HepG2 (cell line): ENCODE results near the gene NUDT22. TPM values are rescaled to one million over a fixed set of nuclear protein-coding genes. Genes with fewer than 3 reads are reported as not detected.

ENCODE experiments used
- ELK4 ChIP-seq: sonication (generic); formaldehyde crosslinking; IDR thresholded peaks from 2 replicates; pipeline ENCODE4 v1.9.0; 2021; ENCODE audit warnings: missing genetic modification reagents, borderline replicate concordance
- HMGXB3 ChIP-seq: sonication (generic); formaldehyde crosslinking; IDR thresholded peaks from 2 replicates; pipeline ENCODE4 v1.4.0; 2020; ENCODE audit warnings: missing genetic modification reagents, borderline replicate concordance
- RERE ChIP-seq: IDR thresholded peaks from 2 replicates; pipeline ENCODE4 v1.6.1; 2016; ENCODE audit warnings: low read depth, missing genetic modification reagents, missing compliant biosample characterization
- SRF ChIP-seq: IDR thresholded peaks from 2 replicates; pipeline ENCODE4 v1.6.1; 2011; ENCODE audit warnings: mild to moderate bottlenecking, low read depth, low read length, moderate library complexity
- TFE3 ChIP-seq: IDR thresholded peaks from 2 replicates; pipeline ENCODE4 v1.6.1; 2016
- ZBTB20 ChIP-seq: sonication (generic); formaldehyde crosslinking; IDR thresholded peaks from 2 replicates; pipeline ENCODE4 v1.8.1; 2023; ENCODE audit warnings: missing genetic modification reagents, low read depth, mild to moderate bottlenecking, borderline replicate concordance
- ZFY ChIP-seq: sonication (generic); formaldehyde crosslinking; IDR thresholded peaks from 2 replicates; pipeline ENCODE4 v1.4.0; 2020; ENCODE audit warnings: missing genetic modification reagents
- ZNF3 ChIP-seq: IDR thresholded peaks from 2 replicates; pipeline ENCODE4 v1.7.0; 2017; ENCODE audit warnings: inconsistent platforms
- ZNF761 ChIP-seq: sonication (generic); formaldehyde crosslinking; conservative IDR thresholded peaks from 2 replicates; pipeline ENCODE4 v1.4.0; 2020; ENCODE audit warnings: mild to moderate bottlenecking, missing genetic modification reagents
- polyA plus RNA-seq, 8 experiments: library from polyadenylated mRNA; depleted of rRNA in 3 of 8; stranded (reverse) in 7 of 8; unstranded in 1 of 8; fragments of >200 nt; fragmentation: Illumina TruSeq in 4 of 8; extraction: Trizol in 4 of 8; gene quantifications; 2 replicates each; pipeline versions ENCODE4 v1.2.1 to v1.2.3, GENCODE V29; 2011 to 2016; ENCODE audit warnings: low read depth in 4 of 8, missing spikeins in 1 of 8, mixed read lengths in 1 of 8; ENCODE audit not compliant: insufficient read depth in 1 of 8
- total RNA-seq, 5 experiments: library from RNA; depleted of rRNA; stranded (reverse); fragments of >200 nt; fragmentation: Illumina TruSeq; extraction: Trizol; gene quantifications; 2 replicates each; pipeline ENCODE4 v1.2.3, GENCODE V29; 2016; ENCODE audit warnings: low read depth in 1 of 5
- TF ChIP-seq, protein P1 (sequence below): sonication (generic); formaldehyde crosslinking; IDR thresholded peaks from 2 replicates; pipeline ENCODE4 v1.9.0; 2021; ENCODE audit warnings: missing genetic modification reagents, mild to moderate bottlenecking, borderline replicate concordance
- TF ChIP-seq, protein P2 (sequence below): sonication (generic); formaldehyde crosslinking; IDR thresholded peaks from 2 replicates; pipeline ENCODE4; 2020; ENCODE audit warnings: missing genetic modification reagents, mild to moderate bottlenecking, borderline replicate concordance

Gene NUDT22
- total and polyA plus RNA-seq, 2 of the 13 experiments (the other 11 are each of a cell fraction or from before 2014, with no cell fraction given), result 33.5 to 39.8 TPM

DNA sequence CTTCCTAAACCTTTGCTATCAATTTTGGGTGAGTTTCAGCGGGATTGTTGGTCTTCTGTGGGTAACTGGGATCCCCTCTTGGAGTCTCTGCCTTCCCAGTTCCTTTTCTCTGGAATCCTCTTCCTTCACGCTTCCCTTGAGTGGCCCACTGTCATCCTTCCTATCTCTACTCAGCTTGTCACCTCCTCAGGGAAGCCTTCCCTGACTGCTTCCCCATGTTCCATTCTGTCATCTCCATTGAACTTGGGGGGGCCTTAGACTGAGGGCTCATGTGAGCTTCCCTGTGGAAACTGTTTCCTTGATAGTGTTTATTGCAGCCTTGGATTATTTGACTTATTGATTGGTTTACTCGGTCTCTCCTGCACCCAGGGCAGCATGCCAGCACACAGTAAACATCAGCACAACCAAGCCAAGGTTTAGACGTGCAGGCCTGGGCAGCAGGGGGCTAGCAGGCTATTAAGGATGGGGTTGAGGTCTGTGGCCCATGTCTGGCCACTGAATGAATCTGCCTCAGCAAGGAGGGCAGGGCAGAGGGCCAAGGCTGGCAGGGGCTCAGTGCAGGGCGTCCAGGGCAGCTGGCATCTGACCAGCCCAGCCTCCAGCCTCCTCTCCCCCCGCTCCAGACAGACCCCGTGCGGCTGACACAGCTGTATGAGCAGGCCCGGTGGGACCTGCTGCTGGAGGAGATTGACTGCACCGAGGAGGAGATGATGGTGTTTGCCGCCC is 7.3 kb upstream of the NUDT22 start (continued):
- TF ChIP-seq ELK4 (no peak), SRF (no peak), RERE (CRISPR knock-in tag) (no peak), ZNF3 (no peak), ZNF761 (CRISPR knock-in tag) (no peak), TFE3 (CRISPR knock-in tag) (no peak), ZFY (no peak), ZBTB20 (CRISPR knock-in tag) (no peak), HMGXB3 (no peak)
- TF ChIP-seq, protein P1, sequence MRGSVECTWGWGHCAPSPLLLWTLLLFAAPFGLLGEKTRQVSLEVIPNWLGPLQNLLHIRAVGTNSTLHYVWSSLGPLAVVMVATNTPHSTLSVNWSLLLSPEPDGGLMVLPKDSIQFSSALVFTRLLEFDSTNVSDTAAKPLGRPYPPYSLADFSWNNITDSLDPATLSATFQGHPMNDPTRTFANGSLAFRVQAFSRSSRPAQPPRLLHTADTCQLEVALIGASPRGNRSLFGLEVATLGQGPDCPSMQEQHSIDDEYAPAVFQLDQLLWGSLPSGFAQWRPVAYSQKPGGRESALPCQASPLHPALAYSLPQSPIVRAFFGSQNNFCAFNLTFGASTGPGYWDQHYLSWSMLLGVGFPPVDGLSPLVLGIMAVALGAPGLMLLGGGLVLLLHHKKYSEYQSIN (CRISPR knock-in tag), result no peak
- TF ChIP-seq, protein P2, sequence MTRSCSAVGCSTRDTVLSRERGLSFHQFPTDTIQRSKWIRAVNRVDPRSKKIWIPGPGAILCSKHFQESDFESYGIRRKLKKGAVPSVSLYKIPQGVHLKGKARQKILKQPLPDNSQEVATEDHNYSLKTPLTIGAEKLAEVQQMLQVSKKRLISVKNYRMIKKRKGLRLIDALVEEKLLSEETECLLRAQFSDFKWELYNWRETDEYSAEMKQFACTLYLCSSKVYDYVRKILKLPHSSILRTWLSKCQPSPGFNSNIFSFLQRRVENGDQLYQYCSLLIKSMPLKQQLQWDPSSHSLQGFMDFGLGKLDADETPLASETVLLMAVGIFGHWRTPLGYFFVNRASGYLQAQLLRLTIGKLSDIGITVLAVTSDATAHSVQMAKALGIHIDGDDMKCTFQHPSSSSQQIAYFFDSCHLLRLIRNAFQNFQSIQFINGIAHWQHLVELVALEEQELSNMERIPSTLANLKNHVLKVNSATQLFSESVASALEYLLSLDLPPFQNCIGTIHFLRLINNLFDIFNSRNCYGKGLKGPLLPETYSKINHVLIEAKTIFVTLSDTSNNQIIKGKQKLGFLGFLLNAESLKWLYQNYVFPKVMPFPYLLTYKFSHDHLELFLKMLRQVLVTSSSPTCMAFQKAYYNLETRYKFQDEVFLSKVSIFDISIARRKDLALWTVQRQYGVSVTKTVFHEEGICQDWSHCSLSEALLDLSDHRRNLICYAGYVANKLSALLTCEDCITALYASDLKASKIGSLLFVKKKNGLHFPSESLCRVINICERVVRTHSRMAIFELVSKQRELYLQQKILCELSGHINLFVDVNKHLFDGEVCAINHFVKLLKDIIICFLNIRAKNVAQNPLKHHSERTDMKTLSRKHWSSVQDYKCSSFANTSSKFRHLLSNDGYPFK (CRISPR knock-in tag), result no peak
